Effector CD4-positive, alpha-beta T cell (primary cell): ENCODE results near the gene MICAL1.

Experiments used
- DNase-seq: peaks from one replicate; pipeline ENCODE4 v3.0.0-alpha.2; 2020

The MICAL1 gene

DNA sequence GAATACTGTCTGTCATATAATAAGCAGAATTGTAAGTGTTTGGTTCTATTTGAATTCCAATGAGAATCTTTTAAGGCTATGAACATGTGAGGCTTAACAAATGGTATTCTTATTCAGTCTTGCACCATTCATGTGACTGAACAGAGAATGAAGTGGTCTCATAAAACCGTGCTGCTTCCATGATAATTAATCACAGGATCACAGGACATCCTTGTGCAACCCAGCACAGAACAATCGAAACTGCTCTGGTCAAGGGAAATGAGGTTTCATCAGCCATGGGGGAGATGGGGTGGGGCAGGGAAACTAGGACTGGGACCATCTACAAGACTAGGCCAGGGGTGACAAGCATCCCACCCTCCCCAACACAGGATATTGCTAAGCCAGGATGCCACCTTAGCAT lies 21.1 kb downstream of the MICAL1 start:
- no peak for DNase-seq

DNA sequence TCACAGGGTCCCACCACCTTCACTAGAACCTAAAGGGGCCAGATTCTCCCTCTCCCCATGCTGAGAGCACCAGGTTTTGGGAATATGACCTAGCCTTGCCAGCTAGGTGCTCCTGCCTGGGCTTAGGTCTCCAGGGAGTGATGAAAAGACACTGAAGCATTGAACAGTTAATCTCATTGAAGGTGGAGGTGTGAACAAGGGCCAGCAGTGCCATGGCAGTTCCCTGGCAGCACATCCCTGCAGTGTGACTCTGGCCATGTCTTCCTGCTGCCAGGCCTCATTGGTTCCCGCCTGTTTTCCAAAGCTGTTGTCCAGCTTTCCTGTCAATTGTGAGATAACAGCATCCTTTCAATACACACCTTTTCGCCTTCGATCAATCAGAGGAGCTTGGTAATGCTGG lies 26.1 kb downstream of the MICAL1 start:
- DNase-seq: no peak

DNA sequence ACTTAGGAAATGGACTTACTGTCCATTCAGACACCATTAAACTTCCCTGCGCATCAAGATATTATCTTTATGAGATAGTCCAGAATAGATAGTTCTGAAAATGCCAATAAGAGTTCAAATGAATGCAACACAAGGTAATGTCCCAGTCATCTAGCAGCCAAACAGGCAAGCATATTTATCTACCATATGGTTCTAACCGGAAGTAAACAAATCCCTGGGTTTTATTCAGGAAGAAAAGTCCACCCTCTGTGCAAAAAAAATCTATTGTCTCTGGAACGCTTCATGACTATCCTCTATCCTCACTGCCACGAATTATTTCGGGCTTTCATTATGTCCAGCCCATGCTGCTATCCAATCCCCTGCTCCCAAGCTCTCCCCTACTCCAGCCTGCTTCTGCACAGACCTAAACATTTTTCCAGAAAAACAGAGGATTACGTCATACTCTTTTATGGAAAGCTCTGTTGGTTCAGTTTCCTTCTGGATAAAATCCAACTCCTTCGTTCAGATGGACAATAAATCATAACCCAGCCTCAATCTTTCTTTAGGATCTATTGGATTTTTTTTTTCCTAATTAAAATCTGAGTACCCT lies 26.6 kb downstream of the MICAL1 start:
- no peak for DNase-seq

DNA sequence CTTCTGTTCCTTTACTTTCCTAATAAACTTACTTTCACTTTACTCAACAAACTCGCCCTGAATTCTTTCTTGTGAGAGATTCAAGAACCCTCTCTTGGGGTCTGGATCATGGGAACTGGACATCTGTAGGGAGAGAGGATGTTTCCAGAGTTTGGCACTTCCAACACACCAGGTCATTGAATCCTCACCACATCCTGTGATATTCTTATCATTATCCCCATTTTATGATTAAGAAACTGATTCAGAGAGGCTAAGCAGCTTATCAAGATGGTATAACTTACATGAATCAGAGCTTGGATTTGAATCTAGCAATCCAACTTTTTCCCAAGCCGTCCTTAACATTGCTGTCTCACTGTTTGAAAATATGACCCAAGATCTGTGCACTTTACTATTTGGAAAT lies 30.6 kb downstream of the MICAL1 start:
- no peak for DNase-seq

DNA sequence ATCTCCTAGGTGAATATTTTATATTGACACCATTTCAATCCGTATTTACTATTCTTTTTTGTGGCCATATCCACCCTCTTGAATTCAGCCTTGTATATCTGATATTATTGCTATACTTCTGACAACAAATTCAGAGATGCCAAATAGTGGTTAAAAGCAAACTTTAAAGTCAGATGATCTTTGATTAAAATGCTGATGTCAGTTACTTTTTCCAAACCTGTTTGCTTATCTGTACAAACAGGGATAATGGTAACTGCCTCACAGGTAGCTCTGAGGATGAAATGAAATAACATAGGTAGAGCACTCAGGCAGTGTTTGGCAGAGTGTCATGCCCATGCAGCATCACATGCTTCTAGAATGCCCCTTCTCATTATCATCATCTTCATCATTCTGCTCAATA lies 34.4 kb downstream of the MICAL1 start:
- no peak for DNase-seq

DNA sequence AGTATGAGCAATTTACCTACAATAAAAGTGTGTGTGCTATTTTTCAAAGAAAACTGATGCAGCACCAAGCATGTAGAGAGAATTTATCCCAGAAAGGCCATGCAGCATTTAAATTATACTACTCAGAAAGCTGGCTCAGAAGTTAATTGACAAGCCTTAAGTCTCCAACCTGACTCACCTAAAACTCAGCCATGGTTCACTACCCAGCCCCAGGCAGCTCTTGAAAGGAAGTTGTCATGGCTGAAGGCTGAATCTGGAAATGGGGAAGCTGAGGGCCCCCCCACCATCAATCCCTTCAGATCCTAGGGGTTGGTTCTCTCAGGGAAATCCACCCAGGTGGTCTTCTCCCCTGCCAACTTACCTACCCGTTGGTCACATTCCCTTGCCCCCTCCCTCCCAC lies 34.8 kb downstream of the MICAL1 start:
- DNase-seq: no peak

DNA sequence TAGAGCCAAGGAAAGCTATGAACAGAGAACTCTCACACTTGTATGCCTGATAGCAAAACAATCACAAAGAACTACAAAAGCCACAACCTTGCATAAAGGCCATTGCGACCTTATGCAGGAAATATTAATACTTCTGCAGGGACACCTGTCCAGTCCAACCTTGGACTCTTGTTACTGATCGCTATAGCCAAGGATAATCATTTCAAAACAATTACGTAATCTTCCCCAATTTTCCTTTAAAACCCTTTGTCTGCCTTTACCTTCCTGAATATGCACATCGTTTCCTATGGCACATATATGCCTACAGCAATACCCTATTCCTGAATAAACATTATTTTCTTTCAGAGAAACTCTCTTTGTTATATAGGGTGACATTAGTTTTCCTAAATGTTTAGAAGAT lies 37.9 kb downstream of the MICAL1 start:
- DNase-seq: no peak

DNA sequence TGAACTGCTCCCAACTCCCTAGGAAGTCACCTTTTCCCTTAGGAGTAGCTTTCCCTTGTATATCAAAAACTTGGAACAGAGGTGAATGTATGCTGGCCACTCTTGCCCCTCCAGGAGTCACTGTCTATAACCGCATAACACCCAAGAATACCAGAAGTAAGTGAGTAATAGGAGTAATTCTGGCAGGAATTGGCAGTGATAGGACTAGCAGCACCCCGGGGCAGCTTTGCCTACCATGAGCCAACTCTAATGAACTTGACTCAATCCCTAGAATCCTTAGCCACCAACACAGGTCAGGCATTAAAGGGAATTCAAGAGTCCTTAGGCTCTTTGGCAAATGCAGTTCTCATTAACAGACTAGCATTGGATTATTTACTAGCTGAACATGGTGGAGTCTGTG lies 44.5 kb downstream of the MICAL1 start:
- DNase-seq: no peak

DNA sequence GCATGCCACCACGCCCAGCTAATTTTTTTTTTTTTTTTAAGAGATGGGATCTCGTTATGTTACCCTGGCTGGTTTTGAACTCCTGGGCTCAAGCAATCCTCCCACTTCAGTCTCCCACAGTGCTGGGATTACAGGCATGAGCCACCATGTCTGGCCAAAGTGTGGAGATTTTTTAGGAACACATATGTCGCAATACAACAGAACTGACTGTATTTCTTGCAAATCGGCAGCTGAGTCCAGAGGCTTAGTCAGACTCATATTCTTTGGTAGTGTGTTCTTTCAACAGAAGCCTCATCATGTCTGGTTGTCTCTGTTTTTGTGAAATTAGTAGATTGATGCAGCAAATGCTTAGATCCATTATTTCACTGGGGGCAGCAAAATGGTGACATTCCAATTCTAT lies 49.4 kb downstream of the MICAL1 start:
- no peak for DNase-seq

DNA sequence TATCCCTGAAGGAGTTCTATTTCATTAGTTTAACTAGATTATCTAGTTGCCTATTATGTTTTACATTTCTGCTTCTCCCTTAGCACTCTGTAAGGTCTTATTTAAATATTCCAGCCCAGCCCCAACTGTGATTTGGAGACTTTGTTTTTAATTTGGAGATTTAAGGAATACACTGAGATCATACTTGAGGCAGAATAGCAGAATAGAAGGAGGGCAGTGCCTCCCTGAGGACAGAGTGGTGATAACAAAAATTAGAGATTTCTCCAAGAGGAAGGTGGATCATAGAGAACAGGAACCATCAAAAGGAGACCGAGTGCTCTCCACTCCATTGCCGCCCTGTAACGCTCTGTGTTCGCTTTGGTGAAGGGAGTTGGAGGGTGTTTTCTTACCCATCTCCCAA lies 58.6 kb downstream of the MICAL1 start:
- DNase-seq: no peak

DNA sequence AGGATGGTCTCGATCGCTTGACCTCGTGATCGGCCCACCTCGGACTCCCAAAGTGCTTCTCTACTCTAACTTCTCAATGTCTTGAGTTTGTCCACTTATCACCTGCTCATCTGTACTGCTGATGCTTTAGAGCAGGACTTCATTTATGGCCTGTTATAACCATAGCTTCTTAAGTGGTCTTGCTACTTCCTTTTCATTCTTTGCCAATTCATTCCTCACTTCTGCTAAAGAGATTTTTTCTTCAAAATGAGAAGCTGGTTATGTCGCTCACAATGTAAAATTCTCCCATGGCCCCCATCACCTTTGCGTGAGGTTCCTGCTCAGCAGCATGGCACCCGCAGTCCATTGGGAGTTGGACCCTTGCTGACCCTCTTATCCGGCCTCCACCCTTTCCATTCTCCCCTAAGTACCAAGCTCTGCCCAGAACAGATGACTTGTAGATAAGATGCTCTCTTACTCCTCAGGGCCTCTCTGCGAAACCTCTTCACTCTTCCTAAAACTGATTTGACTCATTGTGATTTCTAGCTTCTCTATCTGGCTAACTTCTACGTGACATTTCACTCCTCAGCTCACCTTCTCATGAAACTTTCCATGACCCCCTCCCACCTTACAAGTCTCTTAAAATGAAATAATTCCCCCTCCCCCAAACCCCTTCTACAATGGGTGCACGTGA lies 59.4 kb downstream of the MICAL1 start:
- no peak for DNase-seq
